Liver (tissue), 9 donors: ENCODE data around the gene MAPK9. TPM values are rescaled to one million over a fixed set of nuclear protein-coding genes. Genes with fewer than 3 reads are reported as not detected.

Source experiments
- DNase-seq: peaks from one replicate; pipeline ENCODE4 v3.0.0-alpha.2; 2017; ENCODE audit warnings: low spot score
- H3K27ac ChIP-seq, 2 donors: one replicate each; pipeline ENCODE4 v1.7.0; 2013; ENCODE audit warnings: inconsistent platforms in 2 of 2, low read length in 2 of 2, control low read depth in 1 of 2, low read depth in 1 of 2, mild to moderate bottlenecking in 1 of 2
- H3K27me3 ChIP-seq, 4 donors: one replicate each; pipeline versions ENCODE4 v1.6.1 to v1.7.0; 2013; ENCODE audit warnings: low read length in 3 of 4, inconsistent platforms in 1 of 4, mild to moderate bottlenecking in 1 of 4, moderate library complexity in 1 of 4; ENCODE audit not compliant: control insufficient read depth in 4 of 4, insufficient read depth in 4 of 4
- H3K36me3 ChIP-seq, 4 donors: one replicate each; pipeline versions ENCODE4 v1.6.1 to v1.7.0; 2013; ENCODE audit warnings: low read length in 3 of 4, mild to moderate bottlenecking in 3 of 4, low read depth in 1 of 4, moderate library complexity in 1 of 4; ENCODE audit not compliant: control insufficient read depth in 4 of 4, insufficient read depth in 3 of 4
- H3K4me1 ChIP-seq, 4 donors: one replicate each; pipeline versions ENCODE4 v1.6.1 to v1.7.0; 2013; ENCODE audit warnings: low read length in 3 of 4, mild to moderate bottlenecking in 3 of 4, moderate library complexity in 1 of 4; ENCODE audit not compliant: control insufficient read depth in 4 of 4, insufficient read depth in 4 of 4
- H3K4me3 ChIP-seq, 3 donors: one replicate each; pipeline versions ENCODE4 v1.6.1 to v1.7.0; 2013; ENCODE audit warnings: low read length in 3 of 3, control low read depth in 1 of 3, low read depth in 1 of 3, mild to moderate bottlenecking in 1 of 3
- H3K9ac ChIP-seq, 2 donors: one replicate each; pipeline ENCODE4 v1.7.0; 2013; ENCODE audit warnings: low read length in 2 of 2, mild to moderate bottlenecking in 2 of 2, moderate library complexity in 2 of 2, control low read depth in 1 of 2, low read depth in 1 of 2
- H3K9me3 ChIP-seq, 4 donors: one replicate each; pipeline versions ENCODE4 v1.6.1 to v1.7.0; 2013; ENCODE audit warnings: low read length in 3 of 4; ENCODE audit not compliant: control insufficient read depth in 4 of 4
- EGR1 ChIP-seq, 2 donors: IDR thresholded peaks; 2 replicates each; pipeline ENCODE4 v1.6.1; 2016 to 2018; ENCODE audit warnings: antibody characterized with exemption in 2 of 2, low read depth in 2 of 2
- FOXA1 ChIP-seq: IDR thresholded peaks from 2 replicates; pipeline ENCODE4 v1.6.1; 2016; ENCODE audit warnings: antibody characterized with exemption
- FOXA2 ChIP-seq: IDR thresholded peaks from 2 replicates; pipeline ENCODE4 v1.6.1; 2016; ENCODE audit warnings: antibody characterized with exemption
- GABPA ChIP-seq, 2 donors: IDR thresholded peaks in 1 of 2; conservative IDR thresholded peaks in 1 of 2; 2 replicates each; pipeline ENCODE4 v1.6.1; 2016; ENCODE audit warnings: antibody characterized with exemption in 2 of 2, mild to moderate bottlenecking in 1 of 2, moderate library complexity in 1 of 2
- HNF4A ChIP-seq, 2 donors: conservative IDR thresholded peaks; 2 replicates each; pipeline ENCODE4 v1.6.1; 2016; ENCODE audit warnings: antibody characterized with exemption in 2 of 2, mild to moderate bottlenecking in 2 of 2
- HNF4G ChIP-seq: IDR thresholded peaks from 2 replicates; pipeline ENCODE4 v1.6.1; 2016; ENCODE audit warnings: antibody characterized with exemption
- NR2F2 ChIP-seq: IDR thresholded peaks from 2 replicates; pipeline ENCODE4 v1.6.1; 2016; ENCODE audit warnings: antibody characterized with exemption
- RAD21 ChIP-seq, 2 donors: IDR thresholded peaks; 2 replicates each; pipeline ENCODE4 v1.6.1; 2016; ENCODE audit warnings: antibody characterized with exemption in 2 of 2, mild to moderate bottlenecking in 2 of 2
- RXRA ChIP-seq, 2 donors: IDR thresholded peaks; 2 replicates each; pipeline ENCODE4 v1.6.1; 2017 to 2018; ENCODE audit warnings: antibody characterized with exemption in 2 of 2, mild to moderate bottlenecking in 1 of 2
- SP1 ChIP-seq: IDR thresholded peaks from 2 replicates; pipeline ENCODE4 v1.6.1; 2018; ENCODE audit warnings: antibody characterized with exemption, mild to moderate bottlenecking
- TAF1 ChIP-seq: conservative IDR thresholded peaks from 2 replicates; pipeline ENCODE4 v1.6.1; 2016; ENCODE audit warnings: antibody characterized with exemption, mild to moderate bottlenecking
- YY1 ChIP-seq: IDR thresholded peaks from 2 replicates; pipeline ENCODE4 v1.6.1; 2016; ENCODE audit warnings: antibody characterized with exemption, mild to moderate bottlenecking
- ZBTB33 ChIP-seq: IDR thresholded peaks from 2 replicates; pipeline ENCODE4 v1.6.1; 2016; ENCODE audit warnings: antibody characterized with exemption
- WGBS: extraction: QIAGEN DNeasy Blood & Tissue Kit; methylation state at CpG from one replicate; pipeline ENCODE4 v1.1.7; 2013; 5-methylcytosine and 5-hydroxymethylcytosine counted together
- polyA plus RNA-seq, 2 donors: library from polyadenylated mRNA; stranded (reverse) in 1 of 2; unstranded in 1 of 2; fragments of 200-250 nt in 1 of 2; fragments of >200 nt in 1 of 2; fragmentation: Nextera tagmentation in 1 of 2; extraction: Ambion mirVana in 1 of 2; gene quantifications; one replicate each; pipeline versions ENCODE4 v1.2.1 to v1.2.3, GENCODE V29; 2013 to 2015
- total RNA-seq, 2 donors: library from RNA; depleted of rRNA; stranded (reverse); fragments of >200 nt; gene quantifications; one replicate each; pipeline ENCODE4 v1.2.3, GENCODE V29; 2014
- TF ChIP-seq, protein P1 (sequence below): fragments of 150-350 bp; IDR thresholded peaks from 2 replicates; pipeline ENCODE4 v1.5.1; 2017; ENCODE audit warnings: improper control_type of control experiment, low read depth, low read length; ENCODE audit not compliant: missing input control
- TF ChIP-seq, protein P2 (sequence below): IDR thresholded peaks from 2 replicates; pipeline ENCODE4 v1.6.1; 2016; ENCODE audit warnings: antibody characterized with exemption
- TF ChIP-seq, protein P3 (sequence below): IDR thresholded peaks from 2 replicates; pipeline ENCODE4 v1.6.1; 2016; ENCODE audit warnings: antibody characterized with exemption
- donor health status: healthy.
- donor health status: healthy.
- donor health status: healthy.
- donor health status: healthy.
- donor health status: healthy.

The MAPK9 gene
- total and polyA plus RNA-seq, 4 donors, result 3.8 to 22.7 (median 12.8) TPM

DNA sequence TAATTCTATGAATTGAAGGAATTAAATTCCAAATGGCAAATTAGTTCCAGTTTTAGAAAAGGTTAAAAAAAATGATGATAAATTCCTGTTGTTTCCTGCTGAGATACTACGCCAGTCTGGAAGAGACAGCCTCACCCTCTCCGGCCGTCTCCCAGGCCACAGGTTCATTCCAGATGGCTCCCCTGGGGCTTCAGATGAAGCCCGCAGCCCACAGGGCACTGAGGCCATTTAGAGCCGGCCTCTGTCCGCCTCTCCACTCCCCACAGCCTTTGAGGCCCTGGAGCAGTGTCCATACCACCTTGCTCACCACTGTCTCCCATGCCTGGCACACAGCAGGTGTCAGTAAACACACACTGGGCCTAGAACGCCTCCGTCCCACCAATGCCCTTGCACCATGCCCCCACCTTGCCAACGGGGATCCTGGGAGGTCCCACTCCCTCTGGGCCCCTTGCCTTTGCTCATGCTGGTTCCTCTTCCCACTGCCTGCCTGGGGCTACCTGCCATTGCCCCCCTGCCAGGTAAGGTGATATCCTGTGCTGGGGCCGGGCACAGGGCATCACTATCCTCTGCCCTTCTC, 35.2 kb upstream of the MAPK9 start:
- no peak overlapping the region for H3K9ac ChIP-seq
- WGBS, result 84% methylated on average over 10 of the region's 10 CpGs
- H3K4me1 ChIP-seq, result no peaks in the 10 kb centered on the region
- no peak overlapping the region for H3K27ac ChIP-seq
- no peaks in the 10 kb centered on the region for H3K27me3 ChIP-seq
- no peak overlapping the region for H3K4me3 ChIP-seq
- no peaks in the 10 kb centered on the region for H3K36me3 ChIP-seq
- TF ChIP-seq HNF4G (no peak), EGR1 (IDR thresholded peaks at IDR 0.05; ENCODE audit: low read depth in 2 of 2) (no peak), FOXA1 (no peak), YY1 (no peak), RAD21 (IDR thresholded peaks at IDR 0.05) (no peak), NR2F2 (no peak), TAF1 (no peak), HNF4A (conservative IDR thresholded peaks at IDR 0.05) (no peak), ZBTB33 (no peak), SP1 (no peak), RXRA (IDR thresholded peaks at IDR 0.05) (no peak), GABPA (IDR thresholded peaks at IDR 0.05 in 1 of 2, conservative IDR thresholded peaks at IDR 0.05 in 1 of 2) (no peak)
- TF ChIP-seq, protein P1, sequence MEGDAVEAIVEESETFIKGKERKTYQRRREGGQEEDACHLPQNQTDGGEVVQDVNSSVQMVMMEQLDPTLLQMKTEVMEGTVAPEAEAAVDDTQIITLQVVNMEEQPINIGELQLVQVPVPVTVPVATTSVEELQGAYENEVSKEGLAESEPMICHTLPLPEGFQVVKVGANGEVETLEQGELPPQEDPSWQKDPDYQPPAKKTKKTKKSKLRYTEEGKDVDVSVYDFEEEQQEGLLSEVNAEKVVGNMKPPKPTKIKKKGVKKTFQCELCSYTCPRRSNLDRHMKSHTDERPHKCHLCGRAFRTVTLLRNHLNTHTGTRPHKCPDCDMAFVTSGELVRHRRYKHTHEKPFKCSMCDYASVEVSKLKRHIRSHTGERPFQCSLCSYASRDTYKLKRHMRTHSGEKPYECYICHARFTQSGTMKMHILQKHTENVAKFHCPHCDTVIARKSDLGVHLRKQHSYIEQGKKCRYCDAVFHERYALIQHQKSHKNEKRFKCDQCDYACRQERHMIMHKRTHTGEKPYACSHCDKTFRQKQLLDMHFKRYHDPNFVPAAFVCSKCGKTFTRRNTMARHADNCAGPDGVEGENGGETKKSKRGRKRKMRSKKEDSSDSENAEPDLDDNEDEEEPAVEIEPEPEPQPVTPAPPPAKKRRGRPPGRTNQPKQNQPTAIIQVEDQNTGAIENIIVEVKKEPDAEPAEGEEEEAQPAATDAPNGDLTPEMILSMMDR, result no peak
- TF ChIP-seq, protein P2, sequence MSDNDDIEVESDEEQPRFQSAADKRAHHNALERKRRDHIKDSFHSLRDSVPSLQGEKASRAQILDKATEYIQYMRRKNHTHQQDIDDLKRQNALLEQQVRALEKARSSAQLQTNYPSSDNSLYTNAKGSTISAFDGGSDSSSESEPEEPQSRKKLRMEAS, result no peak
- H3K9me3 ChIP-seq, result no peaks in the 10 kb centered on the region
- DNase-seq, result no peak

GRCh38 chr5:180324601-180324950, 32.7 kb upstream of the MAPK9 start:
- Histone ChIP-seq H3K27ac (no peak overlapping the region), H3K27me3 (no peaks in the 10 kb centered on the region), H3K9ac (no peak overlapping the region), H3K9me3 (no peaks in the 10 kb centered on the region), H3K4me3 (no peak overlapping the region), H3K36me3 (no peaks in the 10 kb centered on the region), H3K4me1 (no peaks in the 10 kb centered on the region)
- DNase-seq, result no peak
- no peak for TF ChIP-seq RXRA (IDR thresholded peaks at IDR 0.05)
- no peak for TF ChIP-seq EGR1 (IDR thresholded peaks at IDR 0.05; ENCODE audit: low read depth in 2 of 2)
- TF ChIP-seq ZBTB33, result no peak
- TF ChIP-seq, protein P1, result no peak
- no peak for TF ChIP-seq SP1
- no peak for TF ChIP-seq FOXA2
- no peak for TF ChIP-seq TAF1
- TF ChIP-seq, protein P3, sequence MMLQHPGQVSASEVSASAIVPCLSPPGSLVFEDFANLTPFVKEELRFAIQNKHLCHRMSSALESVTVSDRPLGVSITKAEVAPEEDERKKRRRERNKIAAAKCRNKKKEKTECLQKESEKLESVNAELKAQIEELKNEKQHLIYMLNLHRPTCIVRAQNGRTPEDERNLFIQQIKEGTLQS, result no peak
- no peak for TF ChIP-seq YY1
- TF ChIP-seq, protein P2, result no peak
- 87% methylated on average over 8 of the region's 8 CpGs for WGBS
